ENCODE data around the gene FAM118A.
"Not testable (repeated sequence)": the region's sequence is repeated elsewhere in the genome, so short reads cannot be mapped to it uniquely, and the experiment has no call there.

FAM118A gene

GRCh38 chr22:45310331-45310976, 720 bp downstream of the FAM118A start:
- no peak for DNase-seq (ENCODE audit: low read depth)

DNA sequence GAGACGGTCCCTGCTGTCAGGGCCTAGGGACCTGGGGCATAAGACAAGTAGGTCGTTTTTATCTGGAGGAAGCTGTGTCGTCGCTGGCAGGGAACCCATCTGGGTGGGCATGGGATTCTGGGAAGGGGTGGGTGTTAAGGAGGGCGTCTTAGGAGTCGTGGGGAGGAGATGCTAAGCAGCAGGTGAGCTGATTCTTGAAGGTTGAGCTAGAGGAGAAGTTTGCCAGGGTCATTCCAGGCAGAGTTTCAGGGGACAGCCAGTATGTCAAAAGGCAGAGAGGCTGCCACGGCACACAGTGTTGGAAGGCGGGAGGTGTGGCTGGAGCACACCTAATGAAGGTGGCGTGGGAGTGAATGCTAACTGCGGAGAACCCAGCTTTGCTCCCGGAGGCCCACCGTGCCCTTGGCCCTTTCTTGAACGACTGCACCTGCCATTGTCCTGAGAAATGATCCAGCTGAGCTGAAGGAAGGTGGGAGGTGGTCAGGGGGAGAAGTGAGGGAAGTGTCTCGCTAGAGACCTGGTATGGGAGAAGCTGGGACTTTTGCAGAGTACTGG, 1.3 kb downstream of the FAM118A start:
- no peak for DNase-seq (ENCODE audit: low read depth)

- DNase-seq (ENCODE audit: low read depth): no peak
Measured at GRCh38 chr22:45312415-45312814, 2.7 kb downstream of the FAM118A start.

- DNase-seq (ENCODE audit: low read depth): no peak
Measured at GRCh38 chr22:45312856-45313255, 3.1 kb downstream of the FAM118A start.

DNA sequence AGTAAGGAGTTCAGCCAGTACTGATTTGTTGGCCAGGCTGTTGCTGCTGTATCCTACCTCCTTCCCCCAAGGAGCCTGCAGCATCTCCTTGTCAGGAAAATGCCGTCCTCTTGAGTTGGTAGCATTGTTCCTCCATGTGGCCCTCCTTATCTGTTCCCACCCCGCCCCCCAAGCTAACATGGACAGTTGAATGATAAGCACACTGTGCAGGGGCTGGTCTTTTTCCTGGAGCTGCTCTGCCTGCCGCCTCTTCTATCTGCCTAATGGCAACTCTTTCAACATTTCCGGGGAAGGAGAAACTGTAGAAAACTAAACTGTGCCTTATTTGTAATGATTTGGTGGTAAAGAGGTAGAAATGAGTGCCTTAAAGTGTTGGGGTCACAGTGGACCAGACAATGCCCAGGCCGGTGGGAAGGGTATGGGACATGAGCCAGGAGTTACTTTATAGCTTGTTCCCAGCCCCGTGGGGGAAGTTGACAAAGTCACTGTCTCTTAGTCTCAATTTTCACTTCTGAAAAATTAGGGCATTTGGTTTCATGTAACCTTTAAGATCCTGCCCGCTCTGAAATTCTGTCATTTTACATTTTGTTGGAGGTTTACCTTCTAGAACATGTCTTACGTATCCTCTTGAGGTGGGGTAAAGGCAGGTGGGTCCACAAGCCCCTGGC, 4.5 kb downstream of the FAM118A start:
- DNase-seq (ENCODE audit: low read depth): no peak

DNA sequence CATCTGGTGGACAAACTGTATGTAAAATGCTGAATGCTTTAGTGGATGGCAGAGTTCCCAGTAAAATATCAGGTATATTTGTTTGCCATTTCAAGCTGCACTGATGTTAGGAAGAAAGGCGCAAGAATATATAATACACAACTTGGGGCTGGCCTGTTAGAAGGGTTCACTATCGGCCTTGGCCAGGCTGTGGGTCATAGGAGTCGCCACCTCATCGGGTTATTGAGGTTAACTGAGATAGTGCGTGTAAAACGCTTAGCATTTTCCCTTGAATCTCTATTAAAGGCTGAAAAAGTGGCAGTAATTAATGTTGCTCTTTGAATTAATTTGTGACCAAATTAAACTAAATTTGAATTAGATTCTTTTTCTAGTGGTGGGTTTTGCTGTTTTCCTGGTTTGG, 5.1 kb downstream of the FAM118A start:
- no peak for DNase-seq (ENCODE audit: low read depth)

GRCh38 chr22:45316796-45317526, 7.2 kb downstream of the FAM118A start:
- no peak for DNase-seq (ENCODE audit: low read depth)

DNA sequence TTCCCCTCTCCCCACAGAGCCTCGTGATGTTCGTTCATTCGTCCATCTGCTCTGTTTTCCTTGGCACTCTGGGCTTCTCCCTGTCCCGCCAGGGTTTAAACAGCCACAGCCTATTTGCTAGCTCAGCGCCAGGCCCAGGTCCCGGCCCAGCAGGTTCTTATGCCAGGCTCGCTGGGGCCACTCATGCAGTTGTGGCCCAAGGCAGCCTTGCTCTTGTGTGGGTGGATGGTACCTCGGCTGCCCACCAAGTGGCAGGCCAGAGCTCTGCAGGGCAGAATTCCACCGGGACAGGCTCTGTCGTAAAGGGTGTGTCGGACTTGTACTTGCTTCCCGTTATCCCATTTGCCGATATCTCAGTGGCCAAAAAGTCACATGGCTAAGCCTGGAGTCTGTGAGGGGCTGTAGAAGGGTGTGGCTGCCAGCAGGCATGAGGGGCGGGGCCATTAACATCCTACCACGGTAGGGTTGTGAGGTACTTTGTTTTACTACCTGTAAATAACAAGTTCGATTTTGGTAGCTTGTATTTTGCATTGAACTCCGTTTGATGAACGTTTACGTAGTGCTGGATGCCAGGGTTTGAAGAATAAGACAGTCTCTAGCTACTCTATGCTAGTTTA, 7.9 kb downstream of the FAM118A start:
- DNase-seq (ENCODE audit: low read depth): no peak

DNA sequence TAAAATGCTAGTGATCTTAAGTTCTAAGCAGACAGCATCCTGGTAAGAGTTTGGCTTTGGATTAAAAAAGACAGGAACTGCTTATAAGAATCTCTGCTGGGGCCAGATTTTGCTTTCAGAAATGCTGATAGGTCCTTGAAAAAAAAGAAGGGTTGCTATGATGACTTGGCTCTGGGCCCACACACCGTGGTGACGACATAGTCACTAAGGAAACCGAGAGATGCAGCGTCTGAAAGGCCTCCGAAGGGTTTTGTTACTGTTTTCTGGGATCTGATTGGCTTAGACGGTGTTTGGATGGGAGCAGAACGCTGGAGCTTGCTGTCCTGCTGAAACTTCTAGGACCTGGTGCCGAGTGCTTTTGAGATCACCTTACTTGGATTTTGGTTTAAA, 8.4 kb downstream of the FAM118A start:
- peak; percentile 81 for DNase-seq (ENCODE audit: low read depth)

DNA sequence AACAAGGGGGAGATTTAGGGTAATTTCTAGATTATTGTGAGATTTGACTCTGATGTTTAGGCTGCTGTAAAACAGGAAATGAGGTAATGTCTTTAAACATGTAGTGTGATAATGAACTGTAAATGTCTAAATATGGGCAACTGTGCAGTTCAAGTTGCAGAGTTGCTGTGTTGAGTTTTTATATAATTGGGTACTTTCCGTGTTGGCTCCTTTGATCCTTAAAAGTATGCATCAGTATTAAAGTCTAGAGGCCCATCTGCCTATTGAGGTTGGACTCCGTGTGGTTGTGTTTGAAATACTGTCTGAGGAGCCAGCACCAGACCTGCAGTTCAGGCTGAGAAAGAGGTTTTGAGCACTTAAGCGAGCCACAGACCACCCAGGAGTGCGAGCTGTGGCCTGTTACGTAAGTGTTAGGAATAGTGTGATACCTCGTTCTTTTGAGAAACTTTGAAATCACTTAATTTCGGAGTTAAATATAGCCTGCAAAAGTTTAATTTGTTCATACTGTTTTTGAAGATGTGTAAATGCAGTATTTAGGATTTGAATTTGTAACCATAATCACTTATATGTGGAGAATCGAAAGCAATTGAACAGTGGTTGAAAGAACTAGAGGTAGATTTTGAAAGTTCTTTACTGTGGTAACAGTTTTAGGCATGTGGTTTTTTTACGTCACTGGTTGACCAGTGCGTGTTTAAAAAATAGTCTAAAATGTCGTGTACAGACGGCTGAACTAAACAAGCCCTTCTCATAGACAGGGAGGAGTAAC, 9.0 kb downstream of the FAM118A start:
- no peak for DNase-seq (ENCODE audit: low read depth)

GRCh38 chr22:45319324-45319685, 9.6 kb downstream of the FAM118A start:
- DNase-seq (ENCODE audit: low read depth): no peak

- DNase-seq (ENCODE audit: low read depth): no peak
Measured at GRCh38 chr22:45320357-45320976, 10.7 kb downstream of the FAM118A start.

DNA sequence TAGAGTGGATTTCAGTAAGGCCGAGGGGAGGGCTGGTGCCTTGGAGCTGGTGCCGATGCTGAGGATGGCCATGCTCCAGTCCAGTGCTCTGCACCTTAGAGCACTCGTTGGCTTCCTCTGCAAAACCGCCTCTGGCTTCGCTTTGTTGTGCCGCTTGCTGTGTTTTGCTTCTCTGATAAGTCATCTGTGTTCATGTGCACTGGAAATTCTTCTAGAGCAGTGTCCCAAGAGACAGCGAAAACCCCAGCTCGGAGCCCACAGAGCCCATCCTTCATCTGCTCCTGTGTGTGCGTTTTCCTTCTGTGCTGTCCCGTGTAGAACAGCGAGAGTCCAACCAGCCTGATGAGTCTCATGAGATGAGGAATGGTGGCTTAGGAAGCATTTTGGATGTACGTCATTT, 12.1 kb downstream of the FAM118A start:
- DNase-seq (ENCODE audit: low read depth): no peak

DNA sequence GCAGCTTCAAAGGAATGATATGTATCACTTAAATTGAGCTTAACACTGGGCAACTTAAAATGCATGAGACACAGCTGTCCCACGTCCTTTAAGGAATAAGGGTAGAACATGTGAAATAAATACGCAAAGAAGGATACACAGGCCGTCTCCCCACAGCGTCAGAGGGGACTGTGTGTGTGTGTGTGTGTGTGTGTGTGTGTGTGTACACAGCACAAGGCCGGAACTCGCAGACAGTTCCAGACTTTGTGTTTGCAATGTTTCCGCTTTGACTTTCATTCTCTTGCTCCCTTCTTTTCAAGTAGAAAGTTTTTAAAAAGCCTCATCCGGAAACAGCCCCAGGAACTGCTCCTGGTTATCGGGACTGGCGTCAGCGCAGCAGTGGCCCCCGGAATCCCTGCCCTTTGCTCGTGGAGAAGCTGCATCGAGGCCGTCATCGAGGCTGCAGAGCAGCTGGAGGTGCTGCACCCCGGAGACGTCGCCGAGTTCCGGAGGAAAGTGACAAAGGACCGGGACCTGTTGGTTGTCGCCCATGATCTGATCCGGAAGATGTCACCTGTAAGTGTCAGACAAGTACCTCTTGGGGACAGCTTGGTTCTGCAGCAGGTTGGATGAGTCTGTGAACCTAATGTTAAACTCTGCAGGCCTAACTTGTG, 13.3 kb downstream of the FAM118A start:
- DNase-seq (ENCODE audit: low read depth): no peak

DNA sequence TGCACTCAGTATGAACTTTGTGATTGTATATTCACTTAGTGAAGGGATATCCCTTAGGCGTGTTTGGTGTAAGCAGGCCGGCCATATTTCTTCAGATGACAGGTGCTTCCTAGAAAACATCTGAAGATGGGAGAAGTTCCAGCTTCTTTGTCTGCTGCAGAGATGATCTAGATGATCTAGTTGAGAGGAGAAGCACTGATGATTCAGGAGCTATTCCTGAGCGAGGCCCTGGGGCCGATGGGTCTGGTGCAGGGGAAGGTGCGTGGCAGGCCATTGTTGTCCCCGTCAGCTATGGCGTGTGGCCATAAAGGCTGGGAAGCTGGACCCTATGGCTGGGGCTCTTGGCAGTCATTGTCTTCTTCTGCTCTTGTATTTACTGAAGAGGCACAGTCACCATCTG, 14.0 kb downstream of the FAM118A start:
- no peak for DNase-seq (ENCODE audit: low read depth)

DNA sequence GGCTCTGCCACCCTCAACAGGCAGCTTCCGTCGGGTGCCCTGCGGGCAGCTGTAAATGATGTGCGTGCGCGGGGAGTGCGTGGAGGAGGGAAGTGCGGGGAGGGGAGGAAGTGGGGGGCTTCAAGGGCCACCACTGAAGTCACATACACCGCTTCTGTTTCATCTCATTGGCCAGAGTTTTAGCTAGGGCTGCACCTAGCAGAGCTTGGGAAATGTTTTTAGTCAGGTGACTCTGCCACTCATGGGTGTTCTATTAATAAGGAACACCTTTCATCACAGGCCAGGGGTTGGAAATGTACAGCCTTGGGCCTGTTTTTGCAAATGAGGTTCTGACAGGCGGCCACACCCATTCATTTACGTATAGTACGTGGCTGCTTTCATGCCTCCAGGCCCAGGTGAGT, 14.6 kb downstream of the FAM118A start:
- no peak for DNase-seq (ENCODE audit: low read depth)

DNA sequence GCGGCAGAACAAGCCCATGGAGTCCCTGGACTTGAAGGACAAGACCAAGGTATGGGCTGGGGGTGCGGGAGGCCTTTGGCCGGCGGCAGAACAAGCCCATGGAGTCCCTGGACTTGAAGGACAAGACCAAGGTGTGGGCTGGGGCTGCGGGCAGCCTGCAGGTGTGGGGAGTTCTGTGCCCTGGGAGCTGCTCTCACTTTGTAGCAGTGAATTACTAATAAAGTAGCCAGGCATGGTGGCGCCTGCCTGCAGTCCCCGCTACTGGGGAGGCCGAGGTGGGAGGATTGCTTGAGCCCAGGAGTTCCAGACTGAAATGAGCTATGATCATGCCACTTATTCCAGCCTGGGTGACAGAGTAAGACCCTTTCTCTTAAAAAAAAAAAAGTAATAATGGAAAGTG, 18.5 kb downstream of the FAM118A start:
- DNase-seq (ENCODE audit: low read depth): not testable (repeated sequence)

- DNase-seq (ENCODE audit: low read depth): no peak
Measured at GRCh38 chr22:45328822-45329529, 19.2 kb downstream of the FAM118A start.

GRCh38 chr22:45329530-45329936, 19.8 kb downstream of the FAM118A start:
- no peak for DNase-seq (ENCODE audit: low read depth)

GRCh38 chr22:45330548-45330947, 20.8 kb downstream of the FAM118A start:
- no peak for DNase-seq (ENCODE audit: low read depth)
